Endodermal cell (in vitro differentiated cells): ENCODE measurements around the gene TMEM60. TPM values are rescaled to one million over a fixed set of nuclear protein-coding genes. Genes with fewer than 3 reads are reported as not detected.
A peak's percentile ranks its signal among the peaks of the same experiment; 100 is the strongest.

ENCODE experiments used
- DNase-seq: peaks from one replicate; pipeline ENCODE4 v3.0.0-alpha.2; 2017
- H3K27ac ChIP-seq: 2 replicates; pipeline ENCODE4 v1.5.1; 2013; ENCODE audit warnings: mild to moderate bottlenecking, low read depth, low read length, moderate library complexity
- H3K27me3 ChIP-seq: 2 replicates; pipeline ENCODE4 v1.6.1; 2013; ENCODE audit warnings: mild to moderate bottlenecking, low read length, moderate library complexity; ENCODE audit not compliant: insufficient read depth, control insufficient read depth, poor library complexity, severe bottlenecking
- H3K36me3 ChIP-seq: 2 replicates; pipeline ENCODE4 v1.7.0; 2013; ENCODE audit warnings: mild to moderate bottlenecking, low read length, moderate library complexity; ENCODE audit not compliant: control insufficient read depth, insufficient read depth
- H3K4me1 ChIP-seq: one replicate; pipeline ENCODE4 v1.7.0; 2013; ENCODE audit warnings: low read length; ENCODE audit not compliant: control insufficient read depth, insufficient read depth
- H3K4me3 ChIP-seq: 2 replicates; pipeline ENCODE4 v1.5.1; 2013; ENCODE audit warnings: mild to moderate bottlenecking, low read length, moderate library complexity
- H3K9ac ChIP-seq: 2 replicates; pipeline ENCODE4 v1.6.1; 2013; ENCODE audit warnings: mild to moderate bottlenecking, low read length, moderate library complexity; ENCODE audit not compliant: poor library complexity, severe bottlenecking; ENCODE audit errors: extremely low read depth
- H3K9me3 ChIP-seq: 2 replicates; pipeline ENCODE4 v1.6.1; 2013; ENCODE audit warnings: mild to moderate bottlenecking, low read length, moderate library complexity; ENCODE audit not compliant: control insufficient read depth
- H3K27ac Mint-ChIP-seq: 2 replicates; pipeline ENCODE4 v1.8.0; 2020; ENCODE audit warnings: mixed read lengths
- H3K27me3 Mint-ChIP-seq: 2 replicates; pipeline ENCODE4 v1.8.0; 2021; ENCODE audit warnings: mild to moderate bottlenecking, mixed read lengths; ENCODE audit not compliant: insufficient read depth
- H3K36me3 Mint-ChIP-seq: 2 replicates; pipeline ENCODE4 v1.8.0; 2020; ENCODE audit warnings: low read depth, mixed read lengths
- H3K4me1 Mint-ChIP-seq: 2 replicates; pipeline ENCODE4 v1.8.0; 2020; ENCODE audit warnings: mixed read lengths
- H3K4me3 Mint-ChIP-seq: 2 replicates; pipeline ENCODE4 v1.8.0; 2020; ENCODE audit warnings: mild to moderate bottlenecking, moderate library complexity, mixed read lengths
- H3K9me3 Mint-ChIP-seq: 2 replicates; pipeline ENCODE4 v1.8.0; 2020; ENCODE audit warnings: mild to moderate bottlenecking, mixed read lengths
- WGBS, 2 experiments: methylation state at CpG; one replicate each; pipeline versions ENCODE4 v1.1.5 to v1.1.7; 2013; ENCODE audit warnings: missing lambda C conversion rate in 2 of 2, mixed read lengths in 1 of 2; ENCODE audit not compliant: insufficient coverage in 1 of 2, insufficient read length in 1 of 2; 5-methylcytosine and 5-hydroxymethylcytosine counted together
- total RNA-seq, 2 donors: library from RNA; stranded (reverse); fragmentation: NEBNext Ultra II Directional in 1 of 2; extraction: Animal tissue kit (Norgen Biotek cat#: 25700) in 1 of 2; gene quantifications; 2 replicates in 1 of 2; 3 replicates in 1 of 2; pipeline ENCODE4 v1.2.1, GENCODE V29; 2021
- TF ChIP-seq, protein P1 (sequence below): fragments of 200-600 bp; sonication (generic); conservative IDR thresholded peaks from 2 replicates; pipeline ENCODE4 v1.5.0; 2021; ENCODE audit warnings: antibody characterized with exemption, mild to moderate bottlenecking

TMEM60 gene
- total RNA-seq, 2 donors from 2014 or later = 20.0 to 32.2 TPM

DNA sequence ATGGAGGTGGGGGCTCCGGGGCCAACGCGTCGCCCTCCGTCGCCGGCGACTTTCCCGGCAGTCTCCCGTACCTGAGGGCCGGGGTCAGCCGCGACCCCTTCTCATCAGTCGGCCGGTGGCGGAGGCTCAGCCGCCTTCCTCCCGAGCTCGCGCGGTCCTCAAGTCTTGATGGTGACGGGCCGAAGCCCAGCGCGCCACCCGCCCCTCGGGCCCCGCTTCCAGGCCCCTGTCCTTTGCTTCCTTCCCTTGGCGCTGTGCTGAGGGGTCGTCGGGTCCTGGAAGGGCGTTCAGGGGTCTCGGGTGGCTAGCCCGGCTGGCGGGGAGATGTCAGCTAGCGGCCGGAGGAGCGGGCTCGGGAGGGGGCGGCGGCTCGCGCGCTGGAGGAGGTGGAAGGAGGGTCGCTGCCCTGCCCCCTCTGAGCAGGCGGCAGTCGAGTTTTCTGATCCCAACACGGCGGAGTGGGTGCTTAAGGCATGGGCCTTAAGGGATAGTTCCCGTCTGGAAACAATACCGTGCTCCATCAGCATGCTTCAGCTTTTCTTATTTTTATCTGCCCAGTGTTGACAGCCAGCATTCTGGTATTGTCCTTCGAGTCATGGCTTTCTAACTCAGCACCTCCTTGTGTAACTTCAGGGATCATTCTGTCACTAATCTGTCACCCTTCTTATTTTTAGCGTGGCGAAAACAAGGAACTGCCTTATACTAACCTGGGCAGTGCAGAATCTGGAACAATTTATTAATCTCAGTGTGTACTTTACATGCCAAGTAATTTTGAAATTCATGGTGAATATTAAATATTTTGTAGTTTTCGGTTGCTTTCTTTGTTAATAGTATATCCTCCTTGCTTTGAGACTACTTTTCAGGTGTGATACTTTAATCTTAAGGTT, 1.1 kb upstream of the TMEM60 start:
- H3K27me3 Mint-ChIP-seq = no peaks in the 10 kb centered on the region
- peaks cover 6% of the 10 kb centered on the region for H3K36me3 Mint-ChIP-seq
- Histone ChIP-seq H3K27me3 (no peaks in the 10 kb centered on the region), H3K27ac (peak overlapping the region; percentile 76), H3K36me3 (peaks cover 6% of the 10 kb centered on the region), H3K9ac (peak overlapping the region; percentile 45), H3K9me3 (no peaks in the 10 kb centered on the region), H3K4me1 (peaks cover 8% of the 10 kb centered on the region), H3K4me3 (peak overlapping the region; percentile 88)
- TF ChIP-seq, protein P1, sequence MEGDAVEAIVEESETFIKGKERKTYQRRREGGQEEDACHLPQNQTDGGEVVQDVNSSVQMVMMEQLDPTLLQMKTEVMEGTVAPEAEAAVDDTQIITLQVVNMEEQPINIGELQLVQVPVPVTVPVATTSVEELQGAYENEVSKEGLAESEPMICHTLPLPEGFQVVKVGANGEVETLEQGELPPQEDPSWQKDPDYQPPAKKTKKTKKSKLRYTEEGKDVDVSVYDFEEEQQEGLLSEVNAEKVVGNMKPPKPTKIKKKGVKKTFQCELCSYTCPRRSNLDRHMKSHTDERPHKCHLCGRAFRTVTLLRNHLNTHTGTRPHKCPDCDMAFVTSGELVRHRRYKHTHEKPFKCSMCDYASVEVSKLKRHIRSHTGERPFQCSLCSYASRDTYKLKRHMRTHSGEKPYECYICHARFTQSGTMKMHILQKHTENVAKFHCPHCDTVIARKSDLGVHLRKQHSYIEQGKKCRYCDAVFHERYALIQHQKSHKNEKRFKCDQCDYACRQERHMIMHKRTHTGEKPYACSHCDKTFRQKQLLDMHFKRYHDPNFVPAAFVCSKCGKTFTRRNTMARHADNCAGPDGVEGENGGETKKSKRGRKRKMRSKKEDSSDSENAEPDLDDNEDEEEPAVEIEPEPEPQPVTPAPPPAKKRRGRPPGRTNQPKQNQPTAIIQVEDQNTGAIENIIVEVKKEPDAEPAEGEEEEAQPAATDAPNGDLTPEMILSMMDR = no peak
- WGBS, 2 experiments = 2 to 10% methylated on average over 6 to 55 of the region's 55 CpGs
- peak; percentile 83 for DNase-seq
- H3K4me1 Mint-ChIP-seq = peaks cover 25% of the 10 kb centered on the region
- H3K27ac Mint-ChIP-seq = peak overlapping the region; percentile 97
- H3K9me3 Mint-ChIP-seq = no peaks in the 10 kb centered on the region
- H3K4me3 Mint-ChIP-seq = peak overlapping the region; percentile 97

DNA sequence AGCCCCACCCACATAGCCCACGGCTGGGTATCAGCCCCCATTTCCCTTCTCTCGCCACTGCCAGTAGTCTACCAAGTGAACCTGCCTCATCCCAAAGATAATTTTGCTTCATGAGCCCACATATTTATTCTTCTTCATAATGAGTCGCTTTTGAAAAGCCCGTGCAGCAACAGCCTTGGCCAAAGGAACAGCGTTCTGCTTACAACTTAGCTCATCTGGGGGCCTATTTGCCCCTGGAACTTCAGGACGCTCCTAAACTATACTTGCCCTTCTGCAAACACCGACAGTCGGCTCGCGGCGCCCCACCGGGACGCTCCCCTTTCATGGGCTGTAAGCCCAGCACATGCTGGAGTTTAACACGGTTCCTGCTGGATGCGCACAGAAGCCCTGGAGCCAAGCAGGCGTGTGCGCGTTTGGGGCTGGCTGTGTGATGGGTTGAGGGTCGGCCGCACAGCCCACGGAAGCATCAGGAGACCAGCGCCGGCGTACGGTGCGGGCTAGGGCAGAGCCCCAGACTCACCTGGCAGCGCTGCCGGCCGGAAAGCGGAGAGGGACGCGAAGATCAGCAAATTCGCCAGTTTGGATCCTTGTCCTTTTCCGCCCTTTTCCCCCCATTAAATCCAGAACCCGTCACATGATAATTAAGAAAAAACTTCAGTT, 370 bp downstream of the TMEM60 start:
- Histone ChIP-seq H3K4me1 (peaks cover 8% of the 10 kb centered on the region), H3K9ac (peak overlapping the region; percentile 69), H3K27me3 (no peaks in the 10 kb centered on the region), H3K36me3 (peaks cover 13% of the 10 kb centered on the region), H3K27ac (peak overlapping the region; percentile 43), H3K4me3 (peak overlapping the region; percentile 88), H3K9me3 (no peaks in the 10 kb centered on the region)
- Mint-ChIP-seq H3K9me3 (no peaks in the 10 kb centered on the region), H3K36me3 (peaks cover 14% of the 10 kb centered on the region), H3K4me3 (peak overlapping the region; percentile 97), H3K27ac (peak overlapping the region; percentile 97), H3K4me1 (peaks cover 25% of the 10 kb centered on the region), H3K27me3 (no peaks in the 10 kb centered on the region)
- TF ChIP-seq, protein P1 = no peak
- WGBS, 2 experiments = 0 to 1% methylated on average over 15 to 35 of the region's 35 CpGs
- peak; percentile 48 for DNase-seq

DNA sequence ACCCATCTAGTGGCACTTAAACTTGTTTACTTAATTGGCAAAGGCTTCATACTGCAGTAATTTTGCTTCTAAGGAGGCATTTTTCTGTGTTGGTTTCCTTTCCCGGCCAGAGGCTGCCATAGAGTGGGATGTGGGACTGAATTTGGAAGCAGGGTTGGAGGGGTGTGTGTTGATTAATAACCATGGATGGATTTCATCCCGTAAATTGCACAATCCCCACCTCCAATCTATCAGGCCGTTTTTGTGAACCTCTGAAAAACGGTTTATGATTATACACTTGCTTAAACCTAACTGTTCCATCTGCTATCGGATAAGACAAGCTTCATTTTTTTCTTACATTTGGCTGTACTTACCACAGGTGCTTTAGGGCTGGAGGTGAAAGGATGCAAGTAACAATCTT, 1.3 kb downstream of the TMEM60 start:
- H3K4me1 ChIP-seq = peaks cover 8% of the 10 kb centered on the region
- H3K36me3 Mint-ChIP-seq = peaks cover 15% of the 10 kb centered on the region
- no peaks in the 10 kb centered on the region for H3K27me3 Mint-ChIP-seq
- no peak for DNase-seq
- H3K9ac ChIP-seq = peak overlapping the region; percentile 69
- peaks cover 13% of the 10 kb centered on the region for H3K36me3 ChIP-seq
- TF ChIP-seq, protein P1 = no peak
- WGBS, 2 experiments = 78% methylated on average over 5 of the region's 5 CpGs; no CpG with 5 or more reads in 1 of the 2 experiments
- peak overlapping the region; percentile 88 for H3K4me3 ChIP-seq
- no peaks in the 10 kb centered on the region for H3K9me3 ChIP-seq
- H3K4me1 Mint-ChIP-seq = peaks cover 33% of the 10 kb centered on the region
- no peaks in the 10 kb centered on the region for H3K9me3 Mint-ChIP-seq
- peak overlapping the region; percentile 97 for H3K4me3 Mint-ChIP-seq
- no peak overlapping the region for H3K27ac Mint-ChIP-seq
- no peaks in the 10 kb centered on the region for H3K27me3 ChIP-seq
- no peak overlapping the region for H3K27ac ChIP-seq
